Measurements from ENCODE around the gene TFPI.

TFPI gene

GRCh38 chr2:187461294-187462261 is 92.7 kb downstream of the TFPI start:
- no peak for DNase-seq

- DNase-seq, result no peak
These were observed 95.0 kb downstream of the TFPI start for GRCh38 chr2:187459256-187459655.

GRCh38 chr2:187453078-187453641 is 101.1 kb downstream of the TFPI start:
- no peak for DNase-seq

GRCh38 chr2:187451510-187451909 is 102.7 kb downstream of the TFPI start:
- DNase-seq, result no peak

GRCh38 chr2:187447336-187447735 is 106.9 kb downstream of the TFPI start:
- no peak for DNase-seq

GRCh38 chr2:187446711-187447110 is 107.5 kb downstream of the TFPI start:
- no peak for DNase-seq

- no peak for DNase-seq
These were observed 109.2 kb downstream of the TFPI start for GRCh38 chr2:187445051-187445450.

- DNase-seq, result no peak
These were observed 111.5 kb downstream of the TFPI start for GRCh38 chr2:187442778-187443177.

GRCh38 chr2:187442378-187442777 is 111.9 kb downstream of the TFPI start:
- DNase-seq, result no peak

- no peak for DNase-seq
These were observed 114.0 kb downstream of the TFPI start for GRCh38 chr2:187440101-187440675.

- DNase-seq, result no peak
These were observed 115.8 kb downstream of the TFPI start for GRCh38 chr2:187438455-187438854.

GRCh38 chr2:187435756-187436155 is 118.5 kb downstream of the TFPI start:
- DNase-seq, result no peak

GRCh38 chr2:187435078-187435477 is 119.2 kb downstream of the TFPI start:
- no peak for DNase-seq

GRCh38 chr2:187434342-187434785 is 119.9 kb downstream of the TFPI start:
- DNase-seq, result no peak

- no peak for DNase-seq
These were observed 122.3 kb downstream of the TFPI start for GRCh38 chr2:187431911-187432310.

GRCh38 chr2:187429989-187430388 is 124.2 kb downstream of the TFPI start:
- no peak for DNase-seq

GRCh38 chr2:187424146-187424545 is 130.1 kb downstream of the TFPI start:
- DNase-seq, result no peak

- no peak for DNase-seq
These were observed 132.0 kb downstream of the TFPI start for GRCh38 chr2:187422282-187422681.

GRCh38 chr2:187421519-187421918 is 132.7 kb downstream of the TFPI start:
- DNase-seq, result no peak

GRCh38 chr2:187419808-187420207 is 134.4 kb downstream of the TFPI start:
- DNase-seq, result no peak

GRCh38 chr2:187415449-187415848 is 138.8 kb downstream of the TFPI start:
- no peak for DNase-seq

Data from DMS153 (cell line).